ENCODE data around the gene HHAT.

The HHAT gene

DNA sequence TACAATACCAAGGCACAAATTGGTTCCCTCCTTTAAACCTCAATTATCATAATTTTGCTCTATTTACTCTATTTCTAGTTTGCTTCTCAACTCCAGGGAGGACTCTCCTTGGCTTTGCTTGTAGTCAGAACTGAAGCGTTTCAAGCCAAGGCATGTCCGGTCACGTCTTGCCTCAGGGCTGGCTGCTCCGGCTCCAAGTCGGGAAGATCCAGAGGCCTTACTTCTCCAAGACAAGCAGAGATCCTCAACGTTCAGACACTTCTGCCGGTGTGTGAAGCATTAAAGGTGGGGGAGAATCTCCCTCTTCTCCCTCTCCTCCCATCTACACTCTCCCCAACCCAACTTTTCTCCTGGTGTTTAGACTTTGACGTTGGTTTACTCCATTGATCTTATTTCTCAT is 7.2 kb upstream of the HHAT start:
- Histone ChIP-seq H3K36me3 (ENCODE audit: control insufficient read depth, insufficient read depth, low read length) (no peaks in the 10 kb centered on the region), H3K4me3 (ENCODE audit: low read length) (no peak overlapping the region), H3K4me1 (ENCODE audit: control insufficient read depth, insufficient read depth, low read length) (no peaks in the 10 kb centered on the region), H3K9me3 (ENCODE audit: control insufficient read depth, low read length) (no peaks in the 10 kb centered on the region), H3K9ac (ENCODE audit: low read length) (no peak overlapping the region), H3K27me3 (ENCODE audit: control insufficient read depth, insufficient read depth, low read length) (no peaks in the 10 kb centered on the region)

GRCh38 chr1:210323957-210324356 is 4.7 kb upstream of the HHAT start:
- peaks cover 7% of the 10 kb centered on the region for H3K4me1 ChIP-seq (ENCODE audit: control insufficient read depth, insufficient read depth, low read length)
- H3K9ac ChIP-seq (ENCODE audit: low read length) = no peak overlapping the region
- no peaks in the 10 kb centered on the region for H3K27me3 ChIP-seq (ENCODE audit: control insufficient read depth, insufficient read depth, low read length)
- H3K36me3 ChIP-seq (ENCODE audit: control insufficient read depth, insufficient read depth, low read length) = no peaks in the 10 kb centered on the region
- H3K4me3 ChIP-seq (ENCODE audit: low read length) = no peak overlapping the region
- no peaks in the 10 kb centered on the region for H3K9me3 ChIP-seq (ENCODE audit: control insufficient read depth, low read length)

DNA sequence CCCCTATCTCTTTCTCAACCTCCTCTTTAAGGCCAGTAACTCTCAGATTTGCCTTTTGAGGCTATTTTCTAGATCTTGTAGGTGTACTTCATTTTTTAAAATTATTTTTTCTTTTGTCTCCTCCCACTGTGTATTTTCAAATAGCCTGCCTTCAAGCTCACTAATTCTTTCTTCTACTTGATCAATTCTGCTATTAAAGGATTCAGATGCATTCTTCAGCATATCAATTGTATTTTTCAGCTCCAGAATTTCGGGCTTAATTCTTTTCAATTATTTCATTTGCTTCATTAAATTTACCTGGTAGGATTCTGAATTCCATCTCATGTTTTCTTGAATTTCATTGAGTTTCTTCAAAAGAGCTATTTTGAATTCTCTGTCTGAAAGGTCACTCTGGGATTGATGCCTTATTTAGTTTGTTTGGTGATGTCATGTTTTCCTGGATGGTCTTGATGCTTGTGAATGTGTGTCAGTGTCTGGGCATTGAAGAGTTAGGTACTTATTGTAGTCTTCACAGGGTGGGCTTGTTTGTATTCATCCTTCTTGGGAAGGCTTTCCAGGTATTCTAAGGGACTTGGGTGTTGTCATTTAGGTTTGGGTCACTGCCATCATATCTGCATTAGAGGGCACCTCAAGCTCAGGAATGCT is 3.6 kb upstream of the HHAT start:
- peaks cover 16% of the 10 kb centered on the region for H3K4me1 ChIP-seq (ENCODE audit: control insufficient read depth, insufficient read depth, low read length)
- H3K9me3 ChIP-seq (ENCODE audit: control insufficient read depth, low read length) = no peaks in the 10 kb centered on the region
- no peak overlapping the region for H3K9ac ChIP-seq (ENCODE audit: low read length)
- no peaks in the 10 kb centered on the region for H3K27me3 ChIP-seq (ENCODE audit: control insufficient read depth, insufficient read depth, low read length)
- no peaks in the 10 kb centered on the region for H3K36me3 ChIP-seq (ENCODE audit: control insufficient read depth, insufficient read depth, low read length)
- H3K4me3 ChIP-seq (ENCODE audit: low read length) = no peak overlapping the region

GRCh38 chr1:210328032-210328745 is 513 bp upstream of the HHAT start:
- H3K36me3 ChIP-seq (ENCODE audit: control insufficient read depth, insufficient read depth, low read length) = no peaks in the 10 kb centered on the region
- H3K4me3 ChIP-seq (ENCODE audit: low read length) = peak overlapping the region; percentile 83
- H3K9me3 ChIP-seq (ENCODE audit: control insufficient read depth, low read length) = no peaks in the 10 kb centered on the region
- no peaks in the 10 kb centered on the region for H3K27me3 ChIP-seq (ENCODE audit: control insufficient read depth, insufficient read depth, low read length)
- peak overlapping the region; percentile 82 for H3K9ac ChIP-seq (ENCODE audit: low read length)
- H3K4me1 ChIP-seq (ENCODE audit: control insufficient read depth, insufficient read depth, low read length) = peaks cover 18% of the 10 kb centered on the region

GRCh38 chr1:210330279-210330866 is 1.7 kb downstream of the HHAT start:
- no peak overlapping the region for H3K9ac ChIP-seq (ENCODE audit: low read length)
- no peaks in the 10 kb centered on the region for H3K36me3 ChIP-seq (ENCODE audit: control insufficient read depth, insufficient read depth, low read length)
- H3K4me1 ChIP-seq (ENCODE audit: control insufficient read depth, insufficient read depth, low read length) = peaks cover 18% of the 10 kb centered on the region
- H3K4me3 ChIP-seq (ENCODE audit: low read length) = no peak overlapping the region
- no peaks in the 10 kb centered on the region for H3K27me3 ChIP-seq (ENCODE audit: control insufficient read depth, insufficient read depth, low read length)
- H3K9me3 ChIP-seq (ENCODE audit: control insufficient read depth, low read length) = no peaks in the 10 kb centered on the region

DNA sequence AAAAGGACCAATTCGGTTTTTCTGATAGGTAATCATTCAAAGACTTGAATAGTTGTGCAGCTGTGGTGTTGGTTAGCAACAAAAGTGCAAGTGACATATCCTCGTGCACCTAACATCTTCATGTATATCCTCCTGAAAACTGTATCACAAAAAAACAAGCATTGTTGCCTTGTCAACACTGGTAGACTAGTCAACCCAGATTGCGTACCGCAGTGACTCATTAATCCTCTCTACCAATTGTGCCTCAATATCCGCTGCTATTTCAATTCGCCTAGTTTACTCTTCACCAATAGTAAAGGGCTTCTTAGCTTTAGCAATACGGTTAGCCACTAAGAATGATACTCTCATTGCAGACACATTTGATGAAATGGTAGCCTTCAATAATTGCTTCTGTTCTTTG is 3.5 kb downstream of the HHAT start:
- Histone ChIP-seq H3K27me3 (ENCODE audit: control insufficient read depth, insufficient read depth, low read length) (no peaks in the 10 kb centered on the region), H3K9ac (ENCODE audit: low read length) (no peak overlapping the region), H3K4me3 (ENCODE audit: low read length) (no peak overlapping the region), H3K4me1 (ENCODE audit: control insufficient read depth, insufficient read depth, low read length) (peaks cover 18% of the 10 kb centered on the region), H3K9me3 (ENCODE audit: control insufficient read depth, low read length) (no peaks in the 10 kb centered on the region), H3K36me3 (ENCODE audit: control insufficient read depth, insufficient read depth, low read length) (no peaks in the 10 kb centered on the region)

DNA sequence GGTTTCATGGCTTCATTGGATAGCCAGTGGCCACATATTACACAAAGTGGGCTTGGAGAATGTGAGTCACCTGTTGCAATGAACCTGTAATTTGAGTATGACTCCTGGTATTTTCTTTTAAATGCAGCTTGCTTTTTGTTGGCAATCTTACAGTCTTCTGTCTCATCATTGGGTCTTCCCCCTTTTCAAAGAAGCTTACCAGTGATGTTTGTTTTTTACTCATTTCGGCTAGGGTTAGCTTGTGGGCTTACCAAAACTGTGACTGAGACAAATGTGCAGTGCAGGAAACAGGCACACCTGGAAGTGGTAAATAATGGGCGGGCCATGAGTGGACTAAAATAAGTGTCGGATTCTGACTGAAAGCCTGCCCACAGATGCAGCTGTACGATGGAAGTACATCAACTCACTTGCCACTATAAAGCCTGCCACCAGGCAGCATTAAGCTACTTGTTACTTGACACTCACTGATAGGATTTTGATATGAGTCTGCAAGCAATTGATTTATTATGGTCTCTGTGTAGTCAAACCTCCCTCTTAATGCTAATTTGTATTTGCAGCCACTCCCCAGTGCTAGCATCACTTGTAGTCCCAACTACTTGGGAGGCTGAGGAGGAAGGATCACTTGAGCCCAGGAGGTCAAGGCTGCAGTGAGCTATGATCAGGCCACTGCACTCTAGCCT is 4.2 kb downstream of the HHAT start:
- no peaks in the 10 kb centered on the region for H3K36me3 ChIP-seq (ENCODE audit: control insufficient read depth, insufficient read depth, low read length)
- peaks cover 17% of the 10 kb centered on the region for H3K4me1 ChIP-seq (ENCODE audit: control insufficient read depth, insufficient read depth, low read length)
- H3K27me3 ChIP-seq (ENCODE audit: control insufficient read depth, insufficient read depth, low read length) = no peaks in the 10 kb centered on the region
- no peak overlapping the region for H3K4me3 ChIP-seq (ENCODE audit: low read length)
- no peak overlapping the region for H3K9ac ChIP-seq (ENCODE audit: low read length)
- no peaks in the 10 kb centered on the region for H3K9me3 ChIP-seq (ENCODE audit: control insufficient read depth, low read length)

GRCh38 chr1:210335001-210335400 is 6.3 kb downstream of the HHAT start:
- H3K9me3 ChIP-seq (ENCODE audit: control insufficient read depth, low read length) = no peaks in the 10 kb centered on the region
- H3K9ac ChIP-seq (ENCODE audit: low read length) = no peak overlapping the region
- H3K36me3 ChIP-seq (ENCODE audit: control insufficient read depth, insufficient read depth, low read length) = no peaks in the 10 kb centered on the region
- H3K4me1 ChIP-seq (ENCODE audit: control insufficient read depth, insufficient read depth, low read length) = peaks cover 3% of the 10 kb centered on the region
- H3K4me3 ChIP-seq (ENCODE audit: low read length) = no peak overlapping the region
- H3K27me3 ChIP-seq (ENCODE audit: control insufficient read depth, insufficient read depth, low read length) = no peaks in the 10 kb centered on the region

GRCh38 chr1:210336362-210336761 is 7.7 kb downstream of the HHAT start:
- H3K4me3 ChIP-seq (ENCODE audit: low read length) = no peak overlapping the region
- H3K27me3 ChIP-seq (ENCODE audit: control insufficient read depth, insufficient read depth, low read length) = no peaks in the 10 kb centered on the region
- H3K4me1 ChIP-seq (ENCODE audit: control insufficient read depth, insufficient read depth, low read length) = no peaks in the 10 kb centered on the region
- no peaks in the 10 kb centered on the region for H3K9me3 ChIP-seq (ENCODE audit: control insufficient read depth, low read length)
- H3K36me3 ChIP-seq (ENCODE audit: control insufficient read depth, insufficient read depth, low read length) = no peaks in the 10 kb centered on the region
- no peak overlapping the region for H3K9ac ChIP-seq (ENCODE audit: low read length)

DNA sequence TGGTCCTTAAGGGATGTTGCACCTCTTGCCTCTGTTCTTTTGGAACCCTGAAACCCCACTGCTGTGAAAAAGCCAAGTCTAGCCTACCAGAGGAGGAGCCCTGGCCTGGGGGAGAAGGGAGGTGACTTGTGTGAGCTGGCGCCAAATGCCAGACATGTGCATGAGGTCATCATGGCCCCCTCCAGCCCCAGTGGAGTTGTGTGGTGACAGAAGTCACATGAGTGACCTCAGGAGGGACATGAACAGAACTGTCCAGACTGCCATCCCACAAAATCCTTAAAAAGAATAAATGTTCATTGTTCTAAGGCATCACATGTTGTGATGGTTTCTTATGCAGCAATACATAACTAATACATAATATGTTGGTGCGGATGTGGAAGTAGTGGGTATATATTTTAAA is 10.8 kb downstream of the HHAT start:
- no peak overlapping the region for H3K9ac ChIP-seq (ENCODE audit: low read length)
- no peak overlapping the region for H3K4me3 ChIP-seq (ENCODE audit: low read length)
- no peaks in the 10 kb centered on the region for H3K27me3 ChIP-seq (ENCODE audit: control insufficient read depth, insufficient read depth, low read length)
- no peaks in the 10 kb centered on the region for H3K9me3 ChIP-seq (ENCODE audit: control insufficient read depth, low read length)
- H3K4me1 ChIP-seq (ENCODE audit: control insufficient read depth, insufficient read depth, low read length) = no peaks in the 10 kb centered on the region
- H3K36me3 ChIP-seq (ENCODE audit: control insufficient read depth, insufficient read depth, low read length) = no peaks in the 10 kb centered on the region

- Histone ChIP-seq H3K36me3 (ENCODE audit: control insufficient read depth, insufficient read depth, low read length) (no peaks in the 10 kb centered on the region), H3K9ac (ENCODE audit: low read length) (no peak overlapping the region), H3K9me3 (ENCODE audit: control insufficient read depth, low read length) (no peaks in the 10 kb centered on the region), H3K4me1 (ENCODE audit: control insufficient read depth, insufficient read depth, low read length) (no peaks in the 10 kb centered on the region), H3K27me3 (ENCODE audit: control insufficient read depth, insufficient read depth, low read length) (no peaks in the 10 kb centered on the region), H3K4me3 (ENCODE audit: low read length) (no peak overlapping the region)
Observed at GRCh38 chr1:210340311-210340710, 11.6 kb downstream of the HHAT start.

DNA sequence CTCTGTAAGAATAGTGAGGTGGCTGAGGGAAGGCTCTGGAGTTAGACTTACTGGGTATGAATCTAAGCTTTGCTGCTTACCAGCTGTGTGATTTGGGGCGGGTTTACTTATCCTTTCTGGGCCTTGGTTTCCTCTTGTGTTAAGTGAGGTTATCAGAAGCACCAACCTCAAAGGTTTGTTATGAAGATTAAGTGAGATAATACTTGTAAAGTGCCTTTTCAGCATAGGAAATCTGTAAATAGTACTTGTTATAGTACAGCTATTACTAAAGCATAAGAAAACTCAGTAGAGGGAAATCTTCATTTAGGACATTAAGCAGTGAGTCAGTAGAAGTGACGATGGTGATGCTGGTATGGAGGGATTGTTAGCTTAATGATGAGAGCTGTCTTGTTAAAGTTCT is 12.1 kb downstream of the HHAT start:
- Histone ChIP-seq H3K9ac (ENCODE audit: low read length) (no peak overlapping the region), H3K9me3 (ENCODE audit: control insufficient read depth, low read length) (no peaks in the 10 kb centered on the region), H3K4me3 (ENCODE audit: low read length) (no peak overlapping the region), H3K27me3 (ENCODE audit: control insufficient read depth, insufficient read depth, low read length) (no peaks in the 10 kb centered on the region), H3K36me3 (ENCODE audit: control insufficient read depth, insufficient read depth, low read length) (no peaks in the 10 kb centered on the region), H3K4me1 (ENCODE audit: control insufficient read depth, insufficient read depth, low read length) (no peaks in the 10 kb centered on the region)

Data from mucosa of stomach (tissue), 1 donor.